ENCODE results near the gene RASL10B.

RASL10B gene

GRCh38 chr17:35717475-35717874, 14.0 kb upstream of the RASL10B start:
- no peak for DNase-seq (ENCODE audit: low read depth, low spot score)

- no peak for DNase-seq (ENCODE audit: low read depth, low spot score)
These were observed 7.7 kb upstream of the RASL10B start for GRCh38 chr17:35723735-35724134.

- DNase-seq (ENCODE audit: low read depth, low spot score), result no peak
These were observed 6.4 kb upstream of the RASL10B start for GRCh38 chr17:35725058-35725457.

GRCh38 chr17:35725802-35726126, 5.7 kb upstream of the RASL10B start:
- DNase-seq (ENCODE audit: low read depth, low spot score), result no peak

- no peak for DNase-seq (ENCODE audit: low read depth, low spot score)
These were observed 5.1 kb upstream of the RASL10B start for GRCh38 chr17:35726127-35726952.

- DNase-seq (ENCODE audit: low read depth, low spot score), result no peak
These were observed 4.4 kb upstream of the RASL10B start for GRCh38 chr17:35726953-35727460.

- no peak for DNase-seq (ENCODE audit: low read depth, low spot score)
These were observed 3.8 kb upstream of the RASL10B start for GRCh38 chr17:35727635-35728034.

- no peak for DNase-seq (ENCODE audit: low read depth, low spot score)
These were observed 2.9 kb upstream of the RASL10B start for GRCh38 chr17:35728551-35728950.

- no peak for DNase-seq (ENCODE audit: low read depth, low spot score)
These were observed 2.0 kb upstream of the RASL10B start for GRCh38 chr17:35729405-35729833.

- no peak for DNase-seq (ENCODE audit: low read depth, low spot score)
These were observed 936 bp upstream of the RASL10B start for GRCh38 chr17:35730400-35731005.

GRCh38 chr17:35731917-35732805, 722 bp downstream of the RASL10B start:
- DNase-seq (ENCODE audit: low read depth, low spot score), result no peak

GRCh38 chr17:35732806-35733136, 1.3 kb downstream of the RASL10B start:
- DNase-seq (ENCODE audit: low read depth, low spot score), result no peak

GRCh38 chr17:35733366-35733765, 1.9 kb downstream of the RASL10B start:
- no peak for DNase-seq (ENCODE audit: low read depth, low spot score)

GRCh38 chr17:35734396-35734795, 3.0 kb downstream of the RASL10B start:
- DNase-seq (ENCODE audit: low read depth, low spot score), result no peak

- no peak for DNase-seq (ENCODE audit: low read depth, low spot score)
These were observed 3.8 kb downstream of the RASL10B start for GRCh38 chr17:35735036-35735805.

- DNase-seq (ENCODE audit: low read depth, low spot score), result no peak
These were observed 4.8 kb downstream of the RASL10B start for GRCh38 chr17:35736236-35736635.

GRCh38 chr17:35738519-35739133, 7.2 kb downstream of the RASL10B start:
- no peak for DNase-seq (ENCODE audit: low read depth, low spot score)

GRCh38 chr17:35740216-35740615, 8.8 kb downstream of the RASL10B start:
- no peak for DNase-seq (ENCODE audit: low read depth, low spot score)

- DNase-seq (ENCODE audit: low read depth, low spot score), result no peak
These were observed 9.8 kb downstream of the RASL10B start for GRCh38 chr17:35740997-35741931.

- no peak for DNase-seq (ENCODE audit: low read depth, low spot score)
These were observed 11.1 kb downstream of the RASL10B start for GRCh38 chr17:35742496-35742895.

All from activated CD4-positive, CD25-positive, alpha-beta regulatory T cell treated with anti-CD3 and anti-CD28 coated beads, Interleukin-2, amount 50 U/mL, for 16 hours (primary cell).